K562 (cell line): Measurements from ENCODE around the gene SYCE1. TPM values are rescaled to one million over a fixed set of nuclear protein-coding genes. Genes with fewer than 3 reads are reported as not detected.

Experiments
- BHLHE40 ChIP-seq: IDR thresholded peaks from 2 replicates; pipeline ENCODE4 v1.6.1; 2011; ENCODE audit warnings: low read length, improper control_type of control experiment
- CBX1 ChIP-seq: sonication (generic); IDR thresholded peaks from 2 replicates; pipeline ENCODE4 v1.6.1; 2016; ENCODE audit warnings: antibody characterized with exemption, low read depth, mild to moderate bottlenecking
- FOXJ2 ChIP-seq: fragments of 200-800 bp; sonication (Bioruptor generic); IDR thresholded peaks from 2 replicates; pipeline ENCODE4 v1.6.1; 2016; ENCODE audit warnings: missing genetic modification characterization, missing compliant biosample characterization
- NFATC3 ChIP-seq: fragments of 450-650 bp; IDR thresholded peaks from 2 replicates; pipeline ENCODE4 v1.6.1; 2017; ENCODE audit warnings: mild to moderate bottlenecking
- ZNF431 ChIP-seq: sonication (generic); formaldehyde crosslinking; IDR thresholded peaks from 2 replicates; pipeline ENCODE4 v1.8.0; 2022; ENCODE audit warnings: mild to moderate bottlenecking, missing genetic modification reagents
- ZNF551 ChIP-seq: fragments of 250-450 bp; sonication (Bioruptor Pico); IDR thresholded peaks from 2 replicates; pipeline ENCODE4 v1.5.0; 2021; ENCODE audit warnings: mild to moderate bottlenecking, moderate library complexity
- polyA plus RNA-seq, 8 experiments: library from polyadenylated mRNA; depleted of rRNA in 4 of 8; stranded (reverse) in 5 of 8; unstranded in 3 of 8; fragments of >200 nt; fragmentation: Nextera tagmentation in 2 of 8; fragmentation: Illumina TruSeq in 1 of 8; extraction: Ambion mirVana in 2 of 8; extraction: Trizol in 1 of 8; gene quantifications; 2 replicates each; pipeline versions ENCODE4 v1.2.1 to v1.2.3, GENCODE V29; 2011 to 2014; ENCODE audit warnings: inconsistent platforms in 1 of 8, missing spikeins in 1 of 8
- total RNA-seq, 7 experiments: library from RNA; depleted of rRNA in 6 of 7; stranded (reverse); fragments of >200 nt in 6 of 7; fragmentation: Illumina TruSeq in 2 of 7; extraction: Trizol in 2 of 7; gene quantifications; 2 replicates each; pipeline versions ENCODE4 v1.2.1 to v1.2.3, GENCODE V29; 2011 to 2021; ENCODE audit warnings: low replicate concordance in 1 of 7
- TF ChIP-seq, protein P1 (sequence below): sonication (generic); formaldehyde crosslinking; IDR thresholded peaks from 2 replicates; pipeline ENCODE4 v1.8.1; 2022; ENCODE audit warnings: missing genetic modification reagents
- TF ChIP-seq, protein P2 (sequence below): sonication (generic); formaldehyde crosslinking; IDR thresholded peaks from 2 replicates; pipeline ENCODE4 v1.8.0; 2022; ENCODE audit warnings: mild to moderate bottlenecking, missing genetic modification reagents, borderline replicate concordance
- TF ChIP-seq, protein P3 (sequence below), 2 experiments: fragments of 450-650 bp in 1 of 2; sonication (generic) in 1 of 2; formaldehyde crosslinking in 1 of 2; IDR thresholded peaks; 2 replicates each; pipeline versions ENCODE4 v1.7.1 to v1.9.0; 2016 to 2022; ENCODE audit warnings: inconsistent platforms in 1 of 2, mild to moderate bottlenecking in 1 of 2, missing genetic modification reagents in 1 of 2

The SYCE1 gene
- total and polyA plus RNA-seq, 9 of the 15 experiments (the other 6 are each of a cell fraction or from before 2014, with no cell fraction given) = not detected

DNA sequence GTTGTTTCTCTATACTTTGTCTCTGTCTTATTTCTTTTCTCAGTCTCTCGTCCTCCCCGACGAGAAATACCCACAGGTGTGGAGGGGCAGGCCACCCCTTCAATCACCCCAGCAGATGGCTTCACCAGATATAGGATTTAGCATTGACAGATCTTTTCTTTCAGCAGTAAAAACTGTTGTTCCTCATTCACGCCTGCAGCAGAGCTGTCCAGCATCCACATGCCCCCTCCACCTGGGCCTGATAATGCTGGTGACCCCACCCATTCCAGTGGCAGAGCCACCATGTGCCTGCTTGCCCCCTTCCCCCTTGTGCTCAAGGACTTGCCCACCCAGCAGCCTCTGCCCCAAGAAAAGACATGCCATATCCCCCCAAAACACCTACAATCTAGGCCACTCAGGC lies 45.7 kb upstream of the SYCE1 start (continued):
- TF ChIP-seq, protein P1, sequence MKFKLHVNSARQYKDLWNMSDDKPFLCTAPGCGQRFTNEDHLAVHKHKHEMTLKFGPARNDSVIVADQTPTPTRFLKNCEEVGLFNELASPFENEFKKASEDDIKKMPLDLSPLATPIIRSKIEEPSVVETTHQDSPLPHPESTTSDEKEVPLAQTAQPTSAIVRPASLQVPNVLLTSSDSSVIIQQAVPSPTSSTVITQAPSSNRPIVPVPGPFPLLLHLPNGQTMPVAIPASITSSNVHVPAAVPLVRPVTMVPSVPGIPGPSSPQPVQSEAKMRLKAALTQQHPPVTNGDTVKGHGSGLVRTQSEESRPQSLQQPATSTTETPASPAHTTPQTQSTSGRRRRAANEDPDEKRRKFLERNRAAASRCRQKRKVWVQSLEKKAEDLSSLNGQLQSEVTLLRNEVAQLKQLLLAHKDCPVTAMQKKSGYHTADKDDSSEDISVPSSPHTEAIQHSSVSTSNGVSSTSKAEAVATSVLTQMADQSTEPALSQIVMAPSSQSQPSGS = no peak
- TF ChIP-seq, protein P2, sequence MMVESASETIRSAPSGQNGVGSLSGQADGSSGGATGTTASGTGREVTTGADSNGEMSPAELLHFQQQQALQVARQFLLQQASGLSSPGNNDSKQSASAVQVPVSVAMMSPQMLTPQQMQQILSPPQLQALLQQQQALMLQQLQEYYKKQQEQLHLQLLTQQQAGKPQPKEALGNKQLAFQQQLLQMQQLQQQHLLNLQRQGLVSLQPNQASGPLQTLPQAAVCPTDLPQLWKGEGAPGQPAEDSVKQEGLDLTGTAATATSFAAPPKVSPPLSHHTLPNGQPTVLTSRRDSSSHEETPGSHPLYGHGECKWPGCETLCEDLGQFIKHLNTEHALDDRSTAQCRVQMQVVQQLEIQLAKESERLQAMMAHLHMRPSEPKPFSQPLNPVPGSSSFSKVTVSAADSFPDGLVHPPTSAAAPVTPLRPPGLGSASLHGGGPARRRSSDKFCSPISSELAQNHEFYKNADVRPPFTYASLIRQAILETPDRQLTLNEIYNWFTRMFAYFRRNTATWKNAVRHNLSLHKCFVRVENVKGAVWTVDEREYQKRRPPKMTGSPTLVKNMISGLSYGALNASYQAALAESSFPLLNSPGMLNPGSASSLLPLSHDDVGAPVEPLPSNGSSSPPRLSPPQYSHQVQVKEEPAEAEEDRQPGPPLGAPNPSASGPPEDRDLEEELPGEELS (CRISPR knock-in tag) = no peak
- TF ChIP-seq ZNF551 (no peak), CBX1 (no peak), NFATC3 (no peak), ZNF431 (CRISPR knock-in tag) (no peak), BHLHE40 (no peak), FOXJ2 (no peak)
- TF ChIP-seq, protein P3, sequence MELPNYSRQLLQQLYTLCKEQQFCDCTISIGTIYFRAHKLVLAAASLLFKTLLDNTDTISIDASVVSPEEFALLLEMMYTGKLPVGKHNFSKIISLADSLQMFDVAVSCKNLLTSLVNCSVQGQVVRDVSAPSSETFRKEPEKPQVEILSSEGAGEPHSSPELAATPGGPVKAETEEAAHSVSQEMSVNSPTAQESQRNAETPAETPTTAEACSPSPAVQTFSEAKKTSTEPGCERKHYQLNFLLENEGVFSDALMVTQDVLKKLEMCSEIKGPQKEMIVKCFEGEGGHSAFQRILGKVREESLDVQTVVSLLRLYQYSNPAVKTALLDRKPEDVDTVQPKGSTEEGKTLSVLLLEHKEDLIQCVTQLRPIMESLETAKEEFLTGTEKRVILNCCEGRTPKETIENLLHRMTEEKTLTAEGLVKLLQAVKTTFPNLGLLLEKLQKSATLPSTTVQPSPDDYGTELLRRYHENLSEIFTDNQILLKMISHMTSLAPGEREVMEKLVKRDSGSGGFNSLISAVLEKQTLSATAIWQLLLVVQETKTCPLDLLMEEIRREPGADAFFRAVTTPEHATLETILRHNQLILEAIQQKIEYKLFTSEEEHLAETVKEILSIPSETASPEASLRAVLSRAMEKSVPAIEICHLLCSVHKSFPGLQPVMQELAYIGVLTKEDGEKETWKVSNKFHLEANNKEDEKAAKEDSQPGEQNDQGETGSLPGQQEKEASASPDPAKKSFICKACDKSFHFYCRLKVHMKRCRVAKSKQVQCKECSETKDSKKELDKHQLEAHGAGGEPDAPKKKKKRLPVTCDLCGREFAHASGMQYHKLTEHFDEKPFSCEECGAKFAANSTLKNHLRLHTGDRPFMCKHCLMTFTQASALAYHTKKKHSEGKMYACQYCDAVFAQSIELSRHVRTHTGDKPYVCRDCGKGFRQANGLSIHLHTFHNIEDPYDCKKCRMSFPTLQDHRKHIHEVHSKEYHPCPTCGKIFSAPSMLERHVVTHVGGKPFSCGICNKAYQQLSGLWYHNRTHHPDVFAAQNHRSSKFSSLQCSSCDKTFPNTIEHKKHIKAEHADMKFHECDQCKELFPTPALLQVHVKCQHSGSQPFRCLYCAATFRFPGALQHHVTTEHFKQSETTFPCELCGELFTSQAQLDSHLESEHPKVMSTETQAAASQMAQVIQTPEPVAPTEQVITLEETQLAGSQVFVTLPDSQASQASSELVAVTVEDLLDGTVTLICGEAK (IDR thresholded peaks at IDR 0.05) = no peak
- TF ChIP-seq, protein P3 (CRISPR knock-in tag; IDR thresholded peaks at IDR 0.05) = no peak
- TF ChIP-seq, all 486 proteins: peak for 0
